Ishikawa (cell line): ENCODE data around the gene MARCKSL1.

Experiments
- CEBPB ChIP-seq: IDR thresholded peaks from 2 replicates; pipeline ENCODE4 v1.6.1; 2012
- CREB1 ChIP-seq: IDR thresholded peaks from 2 replicates; pipeline ENCODE4 v1.6.1; 2012; ENCODE audit warnings: low read depth
- EGR1 ChIP-seq: IDR thresholded peaks from 2 replicates; pipeline ENCODE4 v1.6.1; 2012
- EP300 ChIP-seq: IDR thresholded peaks from 2 replicates; pipeline ENCODE4 v1.6.1; 2012; ENCODE audit warnings: borderline replicate concordance
- FOXM1 ChIP-seq: IDR thresholded peaks from 2 replicates; pipeline ENCODE4 v1.6.1; 2012; ENCODE audit warnings: low read depth, borderline replicate concordance
- NFIC ChIP-seq: IDR thresholded peaks from 2 replicates; pipeline ENCODE4 v1.6.1; 2012
- RAD21 ChIP-seq: IDR thresholded peaks from 2 replicates; pipeline ENCODE4 v1.6.1; 2012; ENCODE audit warnings: low read depth
- TAF1 ChIP-seq: IDR thresholded peaks from 2 replicates; pipeline ENCODE4 v1.6.1; 2012; ENCODE audit warnings: low read depth, mild to moderate bottlenecking
- TCF12 ChIP-seq: IDR thresholded peaks from 2 replicates; pipeline ENCODE4 v1.6.1; 2012; ENCODE audit warnings: low read depth
- TEAD4 ChIP-seq: IDR thresholded peaks from 2 replicates; pipeline ENCODE4 v1.6.1; 2012
- YY1 ChIP-seq: IDR thresholded peaks from 2 replicates; pipeline ENCODE4 v1.6.1; 2012; ENCODE audit warnings: low read depth
- ZBTB7A ChIP-seq: IDR thresholded peaks from 2 replicates; pipeline ENCODE4 v1.6.1; 2012; ENCODE audit warnings: low read depth
- TF ChIP-seq, protein P1 (sequence below): IDR thresholded peaks from 2 replicates; pipeline ENCODE4 v1.6.1; 2012
- TF ChIP-seq, protein P2 (sequence below): IDR thresholded peaks from 2 replicates; pipeline ENCODE4 v1.6.1; 2012; ENCODE audit warnings: low read depth, mild to moderate bottlenecking
- TF ChIP-seq, protein P3 (sequence below): IDR thresholded peaks from 2 replicates; pipeline ENCODE4 v1.6.1; 2012

The MARCKSL1 gene

DNA sequence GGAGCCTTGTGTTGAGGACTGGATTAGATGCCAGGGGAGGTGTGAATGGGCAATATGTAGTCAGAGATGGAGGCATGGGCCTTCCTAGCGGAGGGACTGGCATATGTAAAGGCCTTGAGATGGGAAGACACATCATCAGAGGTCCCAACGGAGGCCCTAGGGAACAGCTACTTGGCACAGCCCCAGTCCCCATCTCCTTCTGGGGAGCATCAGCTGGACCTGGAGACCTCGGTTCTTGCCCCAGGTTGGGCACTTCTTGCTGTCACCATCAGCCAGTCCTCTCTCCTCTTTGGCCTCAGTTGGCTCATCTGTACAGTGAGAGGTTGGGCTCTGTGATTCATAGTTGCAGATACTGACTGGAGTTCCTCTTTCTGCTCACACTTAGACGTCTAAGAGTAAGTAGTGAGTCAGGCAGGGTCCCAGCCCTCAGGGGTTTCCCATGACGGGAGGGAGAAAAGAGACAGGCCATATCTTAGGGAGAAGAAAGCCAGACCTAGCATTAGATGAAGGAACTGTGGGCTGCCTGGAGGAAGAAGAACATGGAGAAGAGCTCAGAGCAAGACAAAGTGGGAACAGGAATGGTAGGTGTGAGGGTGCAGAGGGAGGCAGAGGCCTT, 3.4 kb upstream of the MARCKSL1 start:
- TF ChIP-seq CREB1 = no peak
- no peak for TF ChIP-seq NFIC
- TF ChIP-seq, protein P1, sequence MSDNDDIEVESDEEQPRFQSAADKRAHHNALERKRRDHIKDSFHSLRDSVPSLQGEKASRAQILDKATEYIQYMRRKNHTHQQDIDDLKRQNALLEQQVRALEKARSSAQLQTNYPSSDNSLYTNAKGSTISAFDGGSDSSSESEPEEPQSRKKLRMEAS = no peak
- TF ChIP-seq TEAD4 = no peak
- TF ChIP-seq RAD21 = no peak
- TF ChIP-seq TAF1 = no peak
- TF ChIP-seq, protein P2, sequence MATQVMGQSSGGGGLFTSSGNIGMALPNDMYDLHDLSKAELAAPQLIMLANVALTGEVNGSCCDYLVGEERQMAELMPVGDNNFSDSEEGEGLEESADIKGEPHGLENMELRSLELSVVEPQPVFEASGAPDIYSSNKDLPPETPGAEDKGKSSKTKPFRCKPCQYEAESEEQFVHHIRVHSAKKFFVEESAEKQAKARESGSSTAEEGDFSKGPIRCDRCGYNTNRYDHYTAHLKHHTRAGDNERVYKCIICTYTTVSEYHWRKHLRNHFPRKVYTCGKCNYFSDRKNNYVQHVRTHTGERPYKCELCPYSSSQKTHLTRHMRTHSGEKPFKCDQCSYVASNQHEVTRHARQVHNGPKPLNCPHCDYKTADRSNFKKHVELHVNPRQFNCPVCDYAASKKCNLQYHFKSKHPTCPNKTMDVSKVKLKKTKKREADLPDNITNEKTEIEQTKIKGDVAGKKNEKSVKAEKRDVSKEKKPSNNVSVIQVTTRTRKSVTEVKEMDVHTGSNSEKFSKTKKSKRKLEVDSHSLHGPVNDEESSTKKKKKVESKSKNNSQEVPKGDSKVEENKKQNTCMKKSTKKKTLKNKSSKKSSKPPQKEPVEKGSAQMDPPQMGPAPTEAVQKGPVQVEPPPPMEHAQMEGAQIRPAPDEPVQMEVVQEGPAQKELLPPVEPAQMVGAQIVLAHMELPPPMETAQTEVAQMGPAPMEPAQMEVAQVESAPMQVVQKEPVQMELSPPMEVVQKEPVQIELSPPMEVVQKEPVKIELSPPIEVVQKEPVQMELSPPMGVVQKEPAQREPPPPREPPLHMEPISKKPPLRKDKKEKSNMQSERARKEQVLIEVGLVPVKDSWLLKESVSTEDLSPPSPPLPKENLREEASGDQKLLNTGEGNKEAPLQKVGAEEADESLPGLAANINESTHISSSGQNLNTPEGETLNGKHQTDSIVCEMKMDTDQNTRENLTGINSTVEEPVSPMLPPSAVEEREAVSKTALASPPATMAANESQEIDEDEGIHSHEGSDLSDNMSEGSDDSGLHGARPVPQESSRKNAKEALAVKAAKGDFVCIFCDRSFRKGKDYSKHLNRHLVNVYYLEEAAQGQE = no peak
- TF ChIP-seq, protein P3, sequence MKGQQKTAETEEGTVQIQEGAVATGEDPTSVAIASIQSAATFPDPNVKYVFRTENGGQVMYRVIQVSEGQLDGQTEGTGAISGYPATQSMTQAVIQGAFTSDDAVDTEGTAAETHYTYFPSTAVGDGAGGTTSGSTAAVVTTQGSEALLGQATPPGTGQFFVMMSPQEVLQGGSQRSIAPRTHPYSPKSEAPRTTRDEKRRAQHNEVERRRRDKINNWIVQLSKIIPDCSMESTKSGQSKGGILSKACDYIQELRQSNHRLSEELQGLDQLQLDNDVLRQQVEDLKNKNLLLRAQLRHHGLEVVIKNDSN = no peak
- no peak for TF ChIP-seq EGR1
- no peak for TF ChIP-seq EP300
- no peak for TF ChIP-seq FOXM1
- no peak for TF ChIP-seq CEBPB

DNA sequence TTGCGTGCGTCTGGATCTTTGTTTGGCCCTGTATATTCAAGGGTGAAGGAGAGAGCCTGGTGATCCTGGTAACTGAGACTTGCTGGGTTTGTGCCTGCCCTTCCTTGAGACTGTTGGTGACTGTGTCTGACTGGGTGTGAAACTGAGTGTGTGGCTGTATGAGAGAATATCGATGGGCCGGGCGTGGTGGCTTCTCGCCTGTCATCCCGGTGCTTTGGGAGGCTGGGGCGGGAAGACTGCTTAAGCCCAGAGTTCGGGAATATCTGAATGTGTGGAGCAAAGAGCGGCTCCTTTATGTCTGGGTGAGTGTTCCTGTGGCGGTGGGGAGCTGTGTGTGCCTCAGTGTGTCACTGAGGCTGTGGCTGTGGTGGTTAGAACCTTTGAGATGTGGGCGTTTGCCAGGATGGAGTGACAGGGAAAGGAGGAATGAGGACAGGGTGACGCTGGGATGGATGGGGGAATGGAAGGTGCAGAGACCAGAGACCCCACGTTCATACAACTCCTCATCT, 2.7 kb upstream of the MARCKSL1 start:
- TF ChIP-seq FOXM1 (no peak), TEAD4 (no peak), CEBPB (no peak), EP300 (no peak), CREB1 (no peak), YY1 (no peak), RAD21 (no peak), TAF1 (no peak), ZBTB7A (no peak), NFIC (no peak), TCF12 (no peak), EGR1 (no peak)
- TF ChIP-seq, protein P1 = no peak
- TF ChIP-seq, protein P3 = no peak
- TF ChIP-seq, protein P2 = no peak

DNA sequence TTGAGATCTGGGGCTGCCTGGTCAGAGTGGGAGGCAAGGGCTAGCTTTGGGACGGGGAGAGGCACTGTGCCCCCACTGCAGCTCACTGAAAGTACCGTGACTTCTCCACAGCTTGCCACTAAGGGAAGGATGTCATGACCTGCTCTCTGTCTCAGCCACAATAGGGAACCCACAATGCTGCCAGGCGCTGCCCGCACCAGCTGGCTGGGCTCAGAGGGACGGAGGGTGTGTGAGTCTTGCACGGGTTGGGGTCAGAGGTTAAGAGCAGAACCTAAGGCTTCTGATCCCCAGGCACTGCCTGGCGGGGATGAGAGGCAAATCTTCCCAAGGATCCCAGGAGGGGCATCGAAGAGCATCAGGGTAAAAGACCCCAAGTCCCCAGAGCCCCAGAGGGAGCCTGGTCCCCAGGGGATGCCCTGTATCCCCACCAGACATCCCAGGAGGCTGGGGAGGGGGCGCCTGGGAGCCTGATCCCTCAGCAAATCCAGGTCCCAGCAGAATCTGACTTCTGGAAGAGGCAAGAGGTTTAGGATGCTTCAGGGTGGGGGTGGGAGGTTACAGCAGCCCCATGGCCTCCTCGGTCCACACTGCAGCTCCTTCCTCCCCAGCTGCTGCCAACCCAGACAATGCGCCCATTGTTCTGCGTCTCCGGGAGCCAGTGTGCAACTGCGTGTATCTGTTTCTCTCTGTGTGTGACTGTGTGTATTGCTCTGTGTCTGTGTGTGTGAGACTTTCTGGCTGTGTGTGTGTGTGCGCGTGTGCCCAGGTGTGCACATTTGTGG, 2.0 kb upstream of the MARCKSL1 start:
- TF ChIP-seq, protein P3 = no peak
- TF ChIP-seq YY1 = no peak
- no peak for TF ChIP-seq EP300
- TF ChIP-seq CREB1 = no peak
- no peak for TF ChIP-seq ZBTB7A
- no peak for TF ChIP-seq RAD21
- TF ChIP-seq TEAD4 = no peak
- TF ChIP-seq EGR1 = no peak
- TF ChIP-seq TAF1 = no peak
- TF ChIP-seq FOXM1 = no peak
- TF ChIP-seq TCF12 = no peak

DNA sequence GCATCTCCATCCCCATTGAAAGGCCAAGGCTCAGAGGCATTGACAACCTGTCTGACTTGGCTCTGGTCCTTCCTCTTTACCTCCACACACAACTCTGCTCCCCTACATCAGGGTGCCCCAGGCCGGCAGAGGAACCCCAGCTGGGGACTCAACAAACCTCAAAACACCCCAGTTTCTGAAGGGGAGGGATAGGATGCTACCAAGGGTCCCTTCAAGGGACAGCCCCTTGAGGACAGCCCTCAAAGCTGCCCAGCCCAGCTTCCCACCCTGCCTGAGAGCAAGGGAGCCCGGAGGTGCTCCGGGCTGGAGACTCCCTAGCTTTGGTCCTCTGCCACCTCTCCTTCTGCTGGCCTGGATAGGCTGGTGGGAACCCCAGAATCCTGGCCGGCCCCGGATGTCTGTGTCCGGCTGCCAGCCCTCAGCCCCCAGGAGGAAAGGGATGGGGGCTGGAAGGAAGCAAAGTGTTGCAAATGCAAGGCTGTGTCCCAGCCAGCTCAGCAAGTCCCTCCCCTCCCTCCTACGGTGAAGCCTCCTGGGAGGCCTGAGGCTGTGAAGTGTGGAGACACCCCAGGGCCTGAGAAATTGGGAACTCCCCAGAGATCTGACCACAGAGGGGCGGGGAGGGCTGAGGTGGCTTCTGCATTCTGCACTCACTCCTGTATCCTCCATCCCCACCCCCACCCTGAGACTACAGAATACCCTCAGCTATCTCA, 1.1 kb upstream of the MARCKSL1 start:
- TF ChIP-seq FOXM1 = no peak
- no peak for TF ChIP-seq EP300
- no peak for TF ChIP-seq TCF12
- no peak for TF ChIP-seq CEBPB
- no peak for TF ChIP-seq ZBTB7A
- TF ChIP-seq NFIC = no peak
- TF ChIP-seq YY1 = no peak
- TF ChIP-seq TAF1 = no peak
- no peak for TF ChIP-seq TEAD4
- TF ChIP-seq RAD21 = no peak
- TF ChIP-seq, protein P2 = no peak
- TF ChIP-seq, protein P3 = no peak
